ENCODE measurements around the gene NANS. TPM values are rescaled to one million over a fixed set of nuclear protein-coding genes. Genes with fewer than 3 reads are reported as not detected.

Gene NANS
- total and polyA plus RNA-seq, 2 of the 13 experiments (the other 11 are each of a cell fraction or from before 2014, with no cell fraction given), result 86.9 to 203 TPM

GRCh38 chr9:98117984-98118639 lies 61.6 kb downstream of the NANS start (continued):
- TF ChIP-seq HMGXB3 (CRISPR knock-in tag; IDR thresholded peaks at IDR 0.05; ENCODE audit: borderline replicate concordance) (no peak), ELF3 (CRISPR knock-in tag; IDR thresholded peaks at IDR 0.05) (no peak), ZBTB1 (CRISPR knock-in tag; IDR thresholded peaks at IDR 0.05; ENCODE audit: borderline replicate concordance) (no peak), PHF21A (CRISPR knock-in tag; IDR thresholded peaks at IDR 0.05) (no peak; the same call in 1 of the 2 replicates), ZNF10 (CRISPR knock-in tag; IDR thresholded peaks at IDR 0.05; ENCODE audit: borderline replicate concordance, low read depth) (no peak), THAP7 (CRISPR knock-in tag; IDR thresholded peaks at IDR 0.05) (0 out of 2 replicates have a peak, but pooled peaks have one; percentile 46), ZNF230 (CRISPR knock-in tag; IDR thresholded peaks at IDR 0.05) (no peak), ZNF24 (IDR thresholded peaks at IDR 0.05) (no peak)

Data from HepG2 (cell line).